OCI-M2 (cell line): ENCODE measurements around the gene MZB1.
"Not testable (repeated sequence)": the region's sequence is repeated elsewhere in the genome, so short reads cannot be mapped to it uniquely, and the experiment has no call there.

Experiments used
- DNase-seq: peaks from one replicate; lab custom pipeline; 2025; ENCODE audit not compliant: unreplicated experiment; lab: John Stamatoyannopoulos, UW

MZB1 gene

GRCh38 chr5:139378101-139378825 lies 11.4 kb downstream of the MZB1 start:
- no peak for DNase-seq

GRCh38 chr5:139377226-139377625 lies 12.5 kb downstream of the MZB1 start:
- no peak for DNase-seq

GRCh38 chr5:139376364-139376763 lies 13.3 kb downstream of the MZB1 start:
- no peak for DNase-seq

GRCh38 chr5:139374909-139375308 lies 14.8 kb downstream of the MZB1 start:
- no peak for DNase-seq

GRCh38 chr5:139371482-139372435 lies 18.0 kb downstream of the MZB1 start:
- DNase-seq, result no peak

GRCh38 chr5:139369181-139369580 lies 20.5 kb downstream of the MZB1 start:
- no peak for DNase-seq

GRCh38 chr5:139368613-139369012 lies 21.1 kb downstream of the MZB1 start:
- DNase-seq, result no peak

GRCh38 chr5:139364466-139364865 lies 25.2 kb downstream of the MZB1 start:
- DNase-seq, result no peak

- DNase-seq, result no peak
These were observed 25.8 kb downstream of the MZB1 start for GRCh38 chr5:139363937-139364336.

GRCh38 chr5:139361835-139362429 lies 27.8 kb downstream of the MZB1 start:
- DNase-seq, result no peak

GRCh38 chr5:139360384-139360783 lies 29.3 kb downstream of the MZB1 start:
- no peak for DNase-seq

- DNase-seq, result no peak
These were observed 31.6 kb downstream of the MZB1 start for GRCh38 chr5:139358064-139358463.

GRCh38 chr5:139355900-139356299 lies 33.8 kb downstream of the MZB1 start:
- not testable (repeated sequence) for DNase-seq

GRCh38 chr5:139354186-139354585 lies 35.5 kb downstream of the MZB1 start:
- DNase-seq, result no peak

- not testable (repeated sequence) for DNase-seq
These were observed 41.9 kb downstream of the MZB1 start for GRCh38 chr5:139347863-139348262.

- not testable (repeated sequence) for DNase-seq
These were observed 44.3 kb downstream of the MZB1 start for GRCh38 chr5:139345442-139345841.

GRCh38 chr5:139344177-139344576 lies 45.5 kb downstream of the MZB1 start:
- DNase-seq, result no peak

GRCh38 chr5:139343476-139343875 lies 46.2 kb downstream of the MZB1 start:
- DNase-seq, result no peak

GRCh38 chr5:139342423-139342723 lies 47.3 kb downstream of the MZB1 start:
- no peak for DNase-seq

- DNase-seq, result peak; percentile 56
These were observed 47.9 kb downstream of the MZB1 start, which contains the start of gene PAIP2 for GRCh38 chr5:139341689-139342422. Gene PAIP2, plus strand, starts transcription at chr5:139341854. Its CDS starts 21,931 bp downstream, at chr5:139363785.

- no peak for DNase-seq
These were observed 48.5 kb downstream of the MZB1 start for GRCh38 chr5:139341187-139341688.
